PC-9 (cell line): ENCODE data around the gene BACH2. TPM values are rescaled to one million over a fixed set of nuclear protein-coding genes. Genes with fewer than 3 reads are reported as not detected.

Experiments used
- BruUV-seq: library from RNA; stranded (reverse); fragments of 400-500 nt; replicated peaks from 2 replicates; lab custom pipeline; 2021; lab: Mats Ljungman, UMichigan
- CTCF ChIA-PET: fragments of 300-600 bp; sonication (Branson Sonifier 250); formaldehyde crosslinking; loops from one replicate; lab custom pipeline; 2022; ENCODE audit warnings: antibody characterized with exemption; lab: Charles Lee
- POLR2A ChIA-PET: fragments of 300-600 bp; sonication (Branson Sonifier 250); formaldehyde crosslinking; loops from one replicate; lab custom pipeline; 2022; ENCODE audit warnings: antibody characterized with exemption; ENCODE audit not compliant: unreplicated experiment; lab: Charles Lee
- DNase-seq, 2 experiments: peaks; one replicate each; pipeline versions ENCODE4 v3.0.0 to v3.0.0-alpha.2; 2015 to 2022; ENCODE audit warnings: mixed read lengths in 1 of 2
- H2AFZ ChIP-seq: fragments of 200-600 bp; sonication (generic); 2 replicates; pipeline ENCODE4 v1.8.1; 2017; ENCODE audit warnings: antibody characterized with exemption
- H3F3A ChIP-seq: fragments of 200-600 bp; sonication (generic); 2 replicates; pipeline ENCODE4 v1.8.1; 2017; ENCODE audit warnings: antibody characterized with exemption, mild to moderate bottlenecking, low read depth; ENCODE audit not compliant: insufficient read depth
- H3K27ac ChIP-seq: fragments of 200-600 bp; sonication (generic); 2 replicates; pipeline ENCODE4 v1.6.1; 2016; ENCODE audit warnings: mixed run types
- H3K27me3 ChIP-seq: fragments of 200-600 bp; sonication (generic); 2 replicates; pipeline ENCODE4 v1.6.1; 2016; ENCODE audit warnings: low read depth, mixed run types; ENCODE audit not compliant: insufficient read depth
- H3K36me3 ChIP-seq: fragments of 200-600 bp; sonication (generic); 2 replicates; pipeline ENCODE4 v1.6.1; 2016; ENCODE audit warnings: low read depth, mixed run types
- H3K4me1 ChIP-seq: fragments of 200-600 bp; sonication (generic); replicated peaks from 2 replicates; pipeline ENCODE4 v1.6.1; 2016; ENCODE audit warnings: mixed run types; ENCODE audit not compliant: insufficient read depth
- H3K4me2 ChIP-seq: fragments of 200-600 bp; sonication (generic); 2 replicates; pipeline ENCODE4 v1.6.1; 2017; ENCODE audit warnings: mixed run types
- H3K4me3 ChIP-seq: fragments of 200-600 bp; sonication (generic); 2 replicates; pipeline ENCODE4 v1.6.1; 2016; ENCODE audit warnings: mixed run types
- H3K79me2 ChIP-seq: fragments of 200-600 bp; sonication (generic); 2 replicates; pipeline ENCODE4 v1.6.1; 2017; ENCODE audit warnings: low read depth, mixed run types
- H3K9me2 ChIP-seq: fragments of 200-600 bp; sonication (generic); 2 replicates; pipeline ENCODE4 v1.8.1; 2017; ENCODE audit warnings: mild to moderate bottlenecking; ENCODE audit not compliant: insufficient read depth
- H3K9me3 ChIP-seq: fragments of 200-600 bp; sonication (generic); 2 replicates; pipeline ENCODE4 v1.8.1; 2016; ENCODE audit warnings: low read depth; ENCODE audit not compliant: insufficient read depth
- H4K20me1 ChIP-seq: fragments of 200-600 bp; sonication (generic); 2 replicates; pipeline ENCODE4 v1.8.1; 2017; ENCODE audit not compliant: insufficient read depth
- CTCF ChIP-seq: fragments of 200-600 bp; sonication (generic); conservative IDR thresholded peaks from 2 replicates; pipeline ENCODE4 v1.6.1; 2017; ENCODE audit warnings: mixed run types, antibody characterized with exemption, mild to moderate bottlenecking, moderate library complexity
- EZH2 ChIP-seq: fragments of 200-600 bp; sonication (generic); IDR thresholded peaks from 2 replicates; pipeline ENCODE4 v1.8.0; 2017; ENCODE audit warnings: antibody characterized with exemption, low read depth
- intact Hi-C: fragments of 100-400 bp; cut with micrococcal nuclease; formaldehyde crosslinking; loops from one replicate; pipeline ENCODE4 v1.10.0; 2022; ENCODE audit not compliant: unreplicated experiment
- total RNA-seq: library from RNA; stranded (reverse); gene quantifications from 2 replicates; pipeline ENCODE4 v1.2.3, GENCODE V29; 2021

Gene BACH2
- total RNA-seq, 1 experiment from 2014 or later = 2.3 TPM

DNA sequence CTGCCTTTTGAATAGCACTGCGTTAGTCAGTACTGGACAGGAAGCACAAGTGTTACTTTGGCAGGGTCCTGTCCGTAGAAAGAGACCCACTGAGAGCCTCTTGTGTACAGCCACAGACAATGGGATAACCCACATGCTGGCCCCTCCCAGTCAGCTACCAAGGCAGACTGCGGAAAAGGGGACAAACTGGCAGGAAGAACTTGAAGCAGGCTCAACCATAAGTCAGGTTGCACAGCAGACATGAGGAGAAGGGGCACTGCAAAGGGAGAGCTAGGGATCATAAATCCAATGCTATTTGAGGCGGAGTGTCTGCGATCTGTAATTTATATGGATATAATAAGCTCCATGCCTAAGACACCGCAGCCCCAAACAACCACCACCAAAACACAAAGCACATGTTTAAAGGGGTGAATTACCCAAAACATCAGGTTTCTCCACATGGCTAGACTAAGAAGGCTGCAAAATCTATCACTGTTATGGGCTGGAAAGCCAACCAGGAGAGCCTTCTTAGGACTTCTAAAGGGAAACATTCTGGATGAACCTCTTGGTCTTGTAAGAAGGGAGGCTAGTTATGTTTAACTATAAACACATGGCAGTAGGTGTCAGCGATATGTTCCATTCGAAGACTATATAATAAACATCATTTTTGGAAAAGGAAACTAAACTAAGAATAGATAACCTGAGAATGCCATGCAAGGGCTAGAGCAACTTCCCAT, 141.7 kb downstream of the BACH2 start:
- Histone ChIP-seq H2AFZ (no peak overlapping the region), H3K4me2 (no peak overlapping the region), H3K27ac (no peak overlapping the region), H4K20me1 (no peaks in the 10 kb centered on the region), H3K79me2 (no peaks in the 10 kb centered on the region), H3F3A (no peaks in the 10 kb centered on the region), H3K9me2 (no peaks in the 10 kb centered on the region), H3K4me3 (no peak overlapping the region), H3K27me3 (no peaks in the 10 kb centered on the region), H3K4me1 (no peaks in the 10 kb centered on the region), H3K9me3 (no peaks in the 10 kb centered on the region), H3K36me3 (no peaks in the 10 kb centered on the region)
- POLR2A ChIA-PET = no interaction called here
- CTCF ChIA-PET = no interaction called here
- intact Hi-C loops = no loop called here
- no peak for TF ChIP-seq EZH2
- no TSS peak for BruUV-seq
- DNase-seq = no peak

- no peak overlapping the region for H3K4me2 ChIP-seq
- no peak overlapping the region for H3K4me3 ChIP-seq
- no peaks in the 10 kb centered on the region for H3K36me3 ChIP-seq
- H2AFZ ChIP-seq = no peak overlapping the region
- CTCF ChIA-PET = no interaction called here
- H3F3A ChIP-seq = no peaks in the 10 kb centered on the region
- no peaks in the 10 kb centered on the region for H3K27me3 ChIP-seq
- TF ChIP-seq EZH2 (no peak), CTCF (no peak)
- H3K79me2 ChIP-seq = no peaks in the 10 kb centered on the region
- intact Hi-C loops = no loop called here
- H4K20me1 ChIP-seq = no peaks in the 10 kb centered on the region
- no peaks in the 10 kb centered on the region for H3K9me2 ChIP-seq
- BruUV-seq = no TSS peak
- DNase-seq = no peak
- no peaks in the 10 kb centered on the region for H3K4me1 ChIP-seq
- no peaks in the 10 kb centered on the region for H3K9me3 ChIP-seq
- no peak overlapping the region for H3K27ac ChIP-seq
- POLR2A ChIA-PET = no interaction called here
These were observed 144.8 kb downstream of the BACH2 start for GRCh38 chr6:90151576-90152422.

- CTCF ChIA-PET = no interaction called here
- no peak for DNase-seq
- H3K9me2 ChIP-seq = no peaks in the 10 kb centered on the region
- H3K4me3 ChIP-seq = no peak overlapping the region
- intact Hi-C loops = no loop called here
- POLR2A ChIA-PET = no interaction called here
- no TSS peak for BruUV-seq
- no peaks in the 10 kb centered on the region for H3K79me2 ChIP-seq
- H3K27me3 ChIP-seq = no peaks in the 10 kb centered on the region
- no peaks in the 10 kb centered on the region for H3K9me3 ChIP-seq
- TF ChIP-seq EZH2 (no peak), CTCF (no peak)
- no peak overlapping the region for H2AFZ ChIP-seq
- no peaks in the 10 kb centered on the region for H3K4me1 ChIP-seq
- H4K20me1 ChIP-seq = no peaks in the 10 kb centered on the region
- H3K27ac ChIP-seq = no peak overlapping the region
- H3F3A ChIP-seq = no peaks in the 10 kb centered on the region
- H3K4me2 ChIP-seq = no peak overlapping the region
- H3K36me3 ChIP-seq = no peaks in the 10 kb centered on the region
These were observed 147.4 kb downstream of the BACH2 start for GRCh38 chr6:90149280-90149679.
